Skeletal muscle tissue (tissue), 4 donors: ENCODE data around the gene TMEM204. TPM values are rescaled to one million over a fixed set of nuclear protein-coding genes. Genes with fewer than 3 reads are reported as not detected.

Experiments
- H3K27ac ChIP-seq: one replicate; pipeline ENCODE4 v1.7.0; 2013; ENCODE audit warnings: mild to moderate bottlenecking, low read depth, low read length, inconsistent platforms
- H3K27me3 ChIP-seq, 3 donors: one replicate each; pipeline ENCODE4 v1.7.0; 2013; ENCODE audit warnings: low read length in 3 of 3; ENCODE audit not compliant: control insufficient read depth in 3 of 3, insufficient read depth in 3 of 3
- H3K36me3 ChIP-seq, 3 donors: one replicate each; pipeline ENCODE4 v1.7.0; 2013; ENCODE audit warnings: low read length in 3 of 3; ENCODE audit not compliant: control insufficient read depth in 3 of 3, insufficient read depth in 3 of 3
- H3K4me1 ChIP-seq, 3 donors: one replicate each; pipeline ENCODE4 v1.7.0; 2013; ENCODE audit warnings: low read length in 3 of 3, mild to moderate bottlenecking in 3 of 3; ENCODE audit not compliant: control insufficient read depth in 3 of 3, insufficient read depth in 3 of 3
- H3K4me3 ChIP-seq, 3 donors: one replicate each; pipeline ENCODE4 v1.7.0; 2013; ENCODE audit warnings: low read length in 3 of 3
- H3K9ac ChIP-seq, 3 donors: one replicate each; pipeline ENCODE4 v1.7.0; 2013; ENCODE audit warnings: low read length in 3 of 3, mild to moderate bottlenecking in 3 of 3, moderate library complexity in 2 of 3, low read depth in 1 of 3
- H3K9me3 ChIP-seq, 3 donors: one replicate each; pipeline ENCODE4 v1.7.0; 2013; ENCODE audit warnings: low read length in 3 of 3; ENCODE audit not compliant: control insufficient read depth in 3 of 3
- total RNA-seq: library from RNA; depleted of rRNA; stranded (reverse); fragments of >200 nt; gene quantifications from one replicate; pipeline ENCODE4 v1.2.3, GENCODE V29; 2014
- donor health status: Osteomylitis.

TMEM204 gene
- total RNA-seq, 1 donor from 2014 or later, result 8.9 TPM

DNA sequence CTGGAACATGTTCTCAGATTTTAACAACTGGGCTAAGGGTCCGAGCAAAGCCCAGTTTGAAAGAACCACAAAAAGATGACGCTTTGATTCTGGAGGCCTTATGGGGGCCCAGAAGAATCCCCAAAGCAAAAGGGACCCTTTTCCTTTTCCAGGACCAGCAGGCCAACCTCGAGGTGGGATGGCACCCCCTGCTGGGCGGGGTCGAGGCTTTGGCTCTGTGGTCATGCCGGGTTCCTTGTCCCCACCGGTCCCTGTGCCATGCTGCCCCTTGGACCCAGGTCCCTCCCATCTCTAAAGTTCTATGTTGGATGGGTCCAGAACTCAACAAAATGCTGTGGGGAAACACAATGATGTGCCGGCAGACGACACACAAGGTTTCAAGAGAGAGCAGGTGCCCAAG lies 30.9 kb downstream of the TMEM204 start:
- peaks cover 21 to 34% (median 29%) of the 10 kb centered on the region in 3 donors for H3K36me3 ChIP-seq

DNA sequence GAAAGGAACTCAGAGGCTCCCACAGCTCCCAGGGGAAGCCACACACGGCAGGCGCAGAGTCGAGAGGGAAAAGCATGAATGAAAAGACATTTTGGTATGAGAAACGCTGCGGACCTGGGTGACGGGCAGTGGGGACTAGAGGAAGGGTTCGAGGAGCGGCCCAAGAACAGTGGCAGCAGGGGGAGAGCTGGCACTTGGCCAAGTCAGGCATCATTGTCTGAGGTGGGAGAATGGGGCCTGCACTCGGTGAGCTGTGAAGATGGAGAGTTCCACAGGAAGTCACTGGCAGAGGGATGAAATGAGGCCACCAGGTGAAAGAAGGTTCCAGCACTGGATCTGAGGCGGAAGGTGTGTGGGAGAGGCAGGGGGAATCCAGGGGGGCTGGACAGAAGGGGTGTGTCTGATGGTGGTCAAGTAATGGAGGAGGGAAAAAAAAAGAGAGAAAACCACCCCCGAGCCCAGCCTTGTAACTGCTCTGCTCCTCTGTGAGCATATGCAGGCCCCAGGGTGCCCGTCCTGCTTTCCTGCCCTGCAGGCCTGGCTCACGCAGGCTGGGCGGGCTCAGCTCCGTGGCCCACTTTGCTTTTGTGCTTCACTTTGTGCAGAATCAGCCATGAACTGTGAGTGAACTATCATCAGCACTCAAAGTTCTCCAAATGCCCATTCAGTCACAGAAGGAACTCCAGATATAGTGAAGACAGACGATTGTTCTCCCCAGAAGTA lies 31.8 kb downstream of the TMEM204 start:
- Histone ChIP-seq H3K4me1 (no peaks in the 10 kb centered on the region), H3K36me3 (peaks cover 13 to 28% (median 23%) of the 10 kb centered on the region in 3 donors), H3K27ac (no peak overlapping the region), H3K27me3 (no peaks in the 10 kb centered on the region), H3K4me3 (no peak overlapping the region), H3K9me3 (no peaks in the 10 kb centered on the region), H3K9ac (no peak overlapping the region)

More for the DNA sequence above, 30.9 kb downstream of the TMEM204 start:
- Histone ChIP-seq H3K27ac (no peak overlapping the region), H3K4me1 (no peaks in the 10 kb centered on the region), H3K4me3 (no peak overlapping the region), H3K9me3 (no peaks in the 10 kb centered on the region), H3K9ac (no peak overlapping the region), H3K27me3 (no peaks in the 10 kb centered on the region)

DNA sequence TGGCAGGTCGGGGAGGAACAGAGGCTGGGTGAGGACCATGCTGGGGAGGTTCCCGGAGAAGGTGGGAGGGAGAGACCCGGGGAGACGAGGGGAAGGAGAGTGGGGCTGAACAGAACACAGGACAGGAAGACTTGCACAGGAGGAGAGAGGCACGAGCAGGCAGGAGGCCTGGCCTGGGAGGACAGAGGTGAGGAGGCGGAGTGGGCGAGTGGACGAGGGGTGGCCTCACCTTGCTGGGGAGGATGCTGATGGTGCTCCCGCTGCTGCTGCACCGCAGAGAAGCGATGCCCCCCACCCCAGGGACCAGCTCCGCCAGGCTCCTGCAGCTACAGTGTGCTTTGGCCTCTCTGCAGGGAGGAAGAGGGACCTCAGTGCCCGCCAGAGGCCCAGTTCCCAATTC lies 34.5 kb downstream of the TMEM204 start:
- H3K27me3 ChIP-seq, result no peaks in the 10 kb centered on the region
- peaks cover 4 to 13% (median 4%) of the 10 kb centered on the region in 3 donors for H3K36me3 ChIP-seq

DNA sequence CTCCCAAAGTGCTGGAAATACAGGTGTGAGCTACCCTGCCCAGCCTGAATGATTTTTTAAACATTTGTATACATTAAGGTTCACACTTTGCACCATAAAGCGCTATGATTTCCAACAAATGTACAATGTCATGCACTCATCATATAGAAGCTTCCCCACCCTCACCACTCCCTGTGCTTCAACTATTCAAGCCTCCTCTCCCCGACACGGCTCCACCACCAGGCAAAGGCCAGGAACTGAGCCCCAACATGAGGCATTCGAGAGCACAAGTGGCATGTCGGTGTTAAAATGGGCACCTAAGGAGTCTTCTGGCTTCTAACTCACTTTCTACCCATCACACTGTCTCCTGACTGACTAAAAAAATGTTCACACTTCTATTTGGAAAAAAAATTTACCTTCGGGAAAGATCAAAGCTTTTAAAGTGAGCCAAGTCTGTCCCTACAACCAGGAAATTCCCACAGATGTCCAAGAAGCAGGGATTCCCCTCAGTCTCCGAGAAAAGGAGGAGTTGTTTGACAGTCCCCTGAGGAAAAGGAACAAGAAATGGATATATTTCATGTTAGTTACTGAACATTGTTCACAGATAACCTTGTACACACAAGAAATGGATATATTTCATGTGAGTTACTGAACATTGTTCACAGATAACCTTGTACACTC lies 37.7 kb downstream of the TMEM204 start:
- no peaks in the 10 kb centered on the region for H3K4me1 ChIP-seq
- H3K4me3 ChIP-seq, result no peak overlapping the region
- no peak overlapping the region for H3K9ac ChIP-seq
- H3K9me3 ChIP-seq, result no peaks in the 10 kb centered on the region
- H3K27me3 ChIP-seq, result no peaks in the 10 kb centered on the region
- no peak overlapping the region for H3K27ac ChIP-seq
- H3K36me3 ChIP-seq, result peaks cover 4 to 10% (median 4%) of the 10 kb centered on the region in 3 donors

More for the DNA sequence above, 34.5 kb downstream of the TMEM204 start:
- Histone ChIP-seq H3K4me3 (no peak overlapping the region), H3K4me1 (no peaks in the 10 kb centered on the region), H3K9me3 (no peaks in the 10 kb centered on the region), H3K27ac (no peak overlapping the region), H3K9ac (no peak overlapping the region)

DNA sequence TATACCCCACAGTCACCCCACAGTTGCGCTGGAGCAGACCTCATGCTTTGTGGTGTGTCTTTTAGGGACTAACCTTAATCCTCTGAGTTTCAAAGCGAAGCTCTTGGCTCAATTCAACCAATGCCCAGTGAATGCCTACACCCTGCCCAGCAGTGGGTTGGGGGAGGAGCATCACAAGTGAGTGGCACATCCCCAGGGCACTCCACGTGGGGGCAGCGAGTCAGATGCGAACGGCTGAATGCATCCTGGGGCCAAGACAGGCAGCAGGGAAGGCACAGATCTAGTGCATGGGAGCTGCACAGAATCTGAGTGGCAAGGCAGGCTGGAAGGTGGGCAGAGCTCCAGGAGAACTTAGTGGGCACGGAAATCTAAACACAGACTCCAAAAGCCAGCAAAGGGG lies 39.2 kb downstream of the TMEM204 start:
- Histone ChIP-seq H3K4me3 (no peak overlapping the region), H3K4me1 (no peaks in the 10 kb centered on the region), H3K9ac (no peak overlapping the region), H3K27ac (no peak overlapping the region), H3K27me3 (no peaks in the 10 kb centered on the region), H3K9me3 (no peaks in the 10 kb centered on the region), H3K36me3 (peaks cover 4 to 10% (median 4%) of the 10 kb centered on the region in 3 donors)

DNA sequence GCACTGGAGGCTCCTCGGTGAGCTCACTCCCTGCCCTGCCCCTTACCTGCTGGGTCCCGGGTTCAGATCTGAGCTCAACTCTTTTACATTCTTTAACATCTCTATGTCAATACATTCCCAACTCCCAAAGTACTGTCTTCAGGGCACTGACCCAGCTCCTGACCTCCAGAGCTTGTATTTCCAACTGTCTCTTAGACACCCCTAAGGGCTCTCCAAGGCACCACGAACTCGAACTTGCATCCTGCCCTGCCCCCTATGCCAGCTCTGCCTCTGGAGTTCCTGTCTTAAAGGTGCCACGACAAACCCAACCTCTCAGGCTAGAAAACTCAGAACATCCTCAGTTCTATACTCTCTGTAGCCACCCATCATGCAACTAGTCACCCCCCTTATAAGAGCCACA lies 39.8 kb downstream of the TMEM204 start:
- Histone ChIP-seq H3K9me3 (no peaks in the 10 kb centered on the region), H3K4me3 (no peak overlapping the region), H3K36me3 (peaks cover 4 to 10% (median 4%) of the 10 kb centered on the region in 3 donors), H3K4me1 (no peaks in the 10 kb centered on the region), H3K27ac (no peak overlapping the region), H3K9ac (no peak overlapping the region), H3K27me3 (no peaks in the 10 kb centered on the region)

DNA sequence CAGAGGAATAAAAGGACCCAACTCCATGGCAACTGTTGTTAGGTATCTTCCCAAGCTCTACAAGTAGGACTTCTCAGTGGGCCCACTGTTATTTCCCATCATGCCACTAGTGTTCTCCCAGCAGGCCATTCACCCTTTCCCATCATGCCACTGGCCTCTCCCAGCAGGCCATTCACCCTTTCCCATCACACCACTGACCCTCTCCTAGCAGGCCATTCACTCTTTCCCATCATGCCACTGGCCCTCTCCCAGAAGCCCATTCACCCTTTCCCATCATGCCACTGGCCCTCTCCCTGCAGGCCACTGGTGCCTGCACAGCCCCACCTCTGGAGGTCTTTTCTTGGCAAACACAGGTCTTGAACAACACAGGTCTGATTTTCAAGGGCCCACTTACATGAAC lies 42.1 kb downstream of the TMEM204 start:
- H3K27ac ChIP-seq, result no peak overlapping the region
- no peaks in the 10 kb centered on the region for H3K4me1 ChIP-seq
- no peak overlapping the region for H3K4me3 ChIP-seq
- no peak overlapping the region for H3K9ac ChIP-seq
- no peaks in the 10 kb centered on the region for H3K9me3 ChIP-seq
- H3K27me3 ChIP-seq, result no peaks in the 10 kb centered on the region
- H3K36me3 ChIP-seq, result peaks cover 0 to 6% (median 4%) of the 10 kb centered on the region in 3 donors

DNA sequence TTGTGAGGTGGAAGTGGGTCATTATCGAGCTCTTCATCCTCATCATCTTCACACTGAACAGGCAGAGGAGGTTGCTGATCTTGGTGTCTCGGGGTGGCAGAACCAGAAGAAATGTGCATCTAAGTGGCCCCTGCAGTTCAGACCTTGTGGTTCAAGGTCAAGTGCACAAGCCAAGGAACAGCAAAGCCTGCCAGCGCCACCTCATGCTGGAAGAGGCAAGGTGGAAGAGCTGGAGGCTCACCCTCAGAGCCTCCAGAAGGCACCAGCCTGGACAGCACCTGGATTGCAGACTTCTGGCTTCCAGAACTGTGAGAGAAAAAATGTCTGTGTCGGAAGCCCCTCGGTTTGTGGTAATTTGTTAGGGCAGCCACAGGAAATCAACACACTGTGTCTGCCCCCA lies 45.7 kb downstream of the TMEM204 start:
- H3K9ac ChIP-seq, result no peak overlapping the region
- H3K27ac ChIP-seq, result no peak overlapping the region
- peaks cover 9 to 18% (median 10%) of the 10 kb centered on the region in 3 donors for H3K36me3 ChIP-seq
- H3K4me3 ChIP-seq, result no peak overlapping the region
- no peaks in the 10 kb centered on the region for H3K9me3 ChIP-seq
- H3K27me3 ChIP-seq, result no peaks in the 10 kb centered on the region
- no peaks in the 10 kb centered on the region for H3K4me1 ChIP-seq

DNA sequence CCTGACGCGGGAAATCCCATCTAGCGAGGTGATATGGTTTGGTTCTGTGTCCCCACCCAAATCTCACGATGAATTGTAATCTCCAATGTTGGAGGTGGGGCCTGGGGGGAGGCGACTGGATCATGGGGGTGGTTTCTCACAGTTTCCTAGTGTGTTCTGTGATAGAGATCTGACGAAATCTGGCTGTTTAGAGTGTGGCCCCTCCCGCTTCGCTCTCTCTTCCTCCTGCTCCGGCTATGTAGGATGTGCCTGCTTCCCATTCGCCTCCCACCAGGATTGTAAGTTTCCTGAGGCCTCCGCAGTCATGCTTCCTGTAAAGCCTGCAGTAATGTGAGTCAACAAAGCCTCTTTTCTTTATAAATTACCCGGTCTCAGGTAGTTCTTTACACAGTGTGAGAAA lies 46.8 kb downstream of the TMEM204 start:
- Histone ChIP-seq H3K9ac (no peak overlapping the region), H3K4me3 (no peak overlapping the region), H3K4me1 (no peaks in the 10 kb centered on the region), H3K27me3 (no peaks in the 10 kb centered on the region), H3K27ac (no peak overlapping the region), H3K36me3 (peaks cover 14 to 24% (median 14%) of the 10 kb centered on the region in 3 donors), H3K9me3 (no peaks in the 10 kb centered on the region)

DNA sequence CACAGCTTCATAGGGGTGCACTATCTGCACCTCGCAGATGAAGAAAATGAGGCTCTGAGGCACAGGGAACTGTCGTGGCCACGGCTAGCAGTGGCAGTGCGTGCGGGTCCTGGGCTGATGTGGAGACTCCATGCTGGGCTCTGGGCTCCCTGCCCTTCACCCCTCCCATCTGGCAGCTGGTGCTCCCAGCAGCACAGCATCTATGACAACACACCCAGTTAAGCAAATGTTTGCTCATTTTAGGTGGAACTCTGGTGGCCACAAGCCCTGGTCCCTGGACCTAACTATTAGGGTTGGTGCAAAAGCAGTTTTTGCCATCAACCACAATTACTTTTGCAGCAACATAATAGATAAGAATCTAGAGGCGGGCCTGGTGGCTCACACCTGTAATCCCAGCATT lies 47.5 kb downstream of the TMEM204 start:
- peaks cover 14 to 24% (median 15%) of the 10 kb centered on the region in 3 donors for H3K36me3 ChIP-seq
- no peaks in the 10 kb centered on the region for H3K4me1 ChIP-seq
- H3K9me3 ChIP-seq, result no peaks in the 10 kb centered on the region

More for the DNA sequence above, 47.5 kb downstream of the TMEM204 start:
- Histone ChIP-seq H3K27ac (no peak overlapping the region), H3K4me3 (no peak overlapping the region), H3K27me3 (no peaks in the 10 kb centered on the region), H3K9ac (no peak overlapping the region)
